ENCODE results near the gene PROSER1.
"Not testable (repeated sequence)": the region's sequence is repeated elsewhere in the genome, so short reads cannot be mapped to it uniquely, and the experiment has no call there.

The PROSER1 gene

GRCh38 chr13:39016087-39016486, 21.8 kb downstream of the PROSER1 start:
- TF ChIP-seq, protein P1, sequence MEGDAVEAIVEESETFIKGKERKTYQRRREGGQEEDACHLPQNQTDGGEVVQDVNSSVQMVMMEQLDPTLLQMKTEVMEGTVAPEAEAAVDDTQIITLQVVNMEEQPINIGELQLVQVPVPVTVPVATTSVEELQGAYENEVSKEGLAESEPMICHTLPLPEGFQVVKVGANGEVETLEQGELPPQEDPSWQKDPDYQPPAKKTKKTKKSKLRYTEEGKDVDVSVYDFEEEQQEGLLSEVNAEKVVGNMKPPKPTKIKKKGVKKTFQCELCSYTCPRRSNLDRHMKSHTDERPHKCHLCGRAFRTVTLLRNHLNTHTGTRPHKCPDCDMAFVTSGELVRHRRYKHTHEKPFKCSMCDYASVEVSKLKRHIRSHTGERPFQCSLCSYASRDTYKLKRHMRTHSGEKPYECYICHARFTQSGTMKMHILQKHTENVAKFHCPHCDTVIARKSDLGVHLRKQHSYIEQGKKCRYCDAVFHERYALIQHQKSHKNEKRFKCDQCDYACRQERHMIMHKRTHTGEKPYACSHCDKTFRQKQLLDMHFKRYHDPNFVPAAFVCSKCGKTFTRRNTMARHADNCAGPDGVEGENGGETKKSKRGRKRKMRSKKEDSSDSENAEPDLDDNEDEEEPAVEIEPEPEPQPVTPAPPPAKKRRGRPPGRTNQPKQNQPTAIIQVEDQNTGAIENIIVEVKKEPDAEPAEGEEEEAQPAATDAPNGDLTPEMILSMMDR (IDR thresholded peaks at IDR 0.05; ENCODE audit: control insufficient read depth, extremely low read depth, insufficient read depth) = no peak
- no peak for DNase-seq (ENCODE audit: low read depth)

GRCh38 chr13:39013462-39013861, 24.4 kb downstream of the PROSER1 start:
- DNase-seq (ENCODE audit: low read depth) = no peak
- TF ChIP-seq, protein P1 (IDR thresholded peaks at IDR 0.05; ENCODE audit: control insufficient read depth, extremely low read depth, insufficient read depth) = no peak
- H3K4me3 ChIP-seq (ENCODE audit: low read depth, low read length) = no peak overlapping the region

More at GRCh38 chr13:39016087-39016486, 21.8 kb downstream of the PROSER1 start:
- H3K4me3 ChIP-seq (ENCODE audit: low read depth, low read length) = no peak overlapping the region

- no peak overlapping the region for H3K4me3 ChIP-seq (ENCODE audit: low read depth, low read length)
- no peak for DNase-seq (ENCODE audit: low read depth)
- TF ChIP-seq, protein P1 (IDR thresholded peaks at IDR 0.05; ENCODE audit: control insufficient read depth, extremely low read depth, insufficient read depth) = no peak
These were observed 25.3 kb downstream of the PROSER1 start for GRCh38 chr13:39012608-39013007.

DNA sequence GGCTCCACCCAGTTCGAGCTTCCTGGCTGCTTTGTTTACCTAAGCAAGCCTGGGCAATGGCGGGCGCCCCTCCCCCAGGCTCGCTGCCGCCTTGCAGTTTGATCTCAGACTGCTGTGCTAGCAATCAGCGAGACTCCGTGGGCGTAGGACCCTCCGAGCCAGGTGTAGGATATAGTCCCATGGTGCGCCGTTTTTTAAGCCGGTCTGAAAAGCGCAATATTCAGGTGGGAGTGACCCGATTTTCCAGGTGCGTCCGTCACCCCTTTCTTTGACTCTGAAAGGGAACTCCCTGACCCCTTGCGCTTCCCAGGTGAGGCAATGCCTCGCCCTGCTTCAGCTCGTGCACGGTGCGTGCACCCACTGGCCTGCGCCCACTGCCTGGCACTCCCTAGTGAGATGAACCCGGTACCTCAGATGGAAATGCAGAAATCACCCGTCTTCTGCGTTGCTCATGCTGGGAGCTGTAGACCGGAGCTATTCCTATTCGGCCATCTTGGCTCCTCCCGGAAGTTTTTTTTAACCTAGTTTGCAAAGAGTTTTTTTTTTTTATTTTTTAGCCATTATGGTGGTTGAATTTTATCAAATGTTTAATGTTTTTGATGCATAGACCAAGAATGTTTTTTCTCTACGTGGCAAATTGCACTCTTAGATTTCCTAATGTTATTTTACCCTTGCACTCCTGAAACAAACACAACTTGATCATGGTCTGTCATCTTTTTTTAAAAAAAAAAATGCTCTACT, 31.3 kb downstream of the PROSER1 start:
- not testable (repeated sequence) for DNase-seq (ENCODE audit: low read depth); H3K4me3 ChIP-seq (ENCODE audit: low read depth, low read length)

GRCh38 chr13:38998739-38999138, 39.1 kb downstream of the PROSER1 start:
- H3K4me3 ChIP-seq (ENCODE audit: low read depth, low read length) = no peak overlapping the region
- TF ChIP-seq, protein P1 (IDR thresholded peaks at IDR 0.05; ENCODE audit: control insufficient read depth, extremely low read depth, insufficient read depth) = no peak
- no peak for DNase-seq (ENCODE audit: low read depth)

- no peak overlapping the region for H3K4me3 ChIP-seq (ENCODE audit: low read depth, low read length)
- TF ChIP-seq, protein P1 (IDR thresholded peaks at IDR 0.05; ENCODE audit: control insufficient read depth, extremely low read depth, insufficient read depth) = no peak
- DNase-seq (ENCODE audit: low read depth) = no peak
These were observed 44.5 kb downstream of the PROSER1 start for GRCh38 chr13:38993381-38993780.

- TF ChIP-seq, protein P1 (IDR thresholded peaks at IDR 0.05; ENCODE audit: control insufficient read depth, extremely low read depth, insufficient read depth) = no peak
- H3K4me3 ChIP-seq (ENCODE audit: low read depth, low read length) = no peak within 1 kb of the TSS
- no peak for DNase-seq (ENCODE audit: low read depth)
These were observed 47.2 kb downstream of the PROSER1 start, which contains the start of gene STOML3 for GRCh38 chr13:38990693-38991092. Gene STOML3 (minus strand): TSS chr13:38990831. CDS start chr13:38990721, 110 bp downstream.
